HG03108 (cell line): ENCODE results near the gene GFAP.

Source experiments
- ATAC-seq: cut with Tn5 transposase; IDR thresholded peaks from one replicate; pipeline ENCODE4 v1.9.1; 2021; ENCODE audit warnings: moderate library complexity; ENCODE audit not compliant: unreplicated experiment

GFAP gene

DNA sequence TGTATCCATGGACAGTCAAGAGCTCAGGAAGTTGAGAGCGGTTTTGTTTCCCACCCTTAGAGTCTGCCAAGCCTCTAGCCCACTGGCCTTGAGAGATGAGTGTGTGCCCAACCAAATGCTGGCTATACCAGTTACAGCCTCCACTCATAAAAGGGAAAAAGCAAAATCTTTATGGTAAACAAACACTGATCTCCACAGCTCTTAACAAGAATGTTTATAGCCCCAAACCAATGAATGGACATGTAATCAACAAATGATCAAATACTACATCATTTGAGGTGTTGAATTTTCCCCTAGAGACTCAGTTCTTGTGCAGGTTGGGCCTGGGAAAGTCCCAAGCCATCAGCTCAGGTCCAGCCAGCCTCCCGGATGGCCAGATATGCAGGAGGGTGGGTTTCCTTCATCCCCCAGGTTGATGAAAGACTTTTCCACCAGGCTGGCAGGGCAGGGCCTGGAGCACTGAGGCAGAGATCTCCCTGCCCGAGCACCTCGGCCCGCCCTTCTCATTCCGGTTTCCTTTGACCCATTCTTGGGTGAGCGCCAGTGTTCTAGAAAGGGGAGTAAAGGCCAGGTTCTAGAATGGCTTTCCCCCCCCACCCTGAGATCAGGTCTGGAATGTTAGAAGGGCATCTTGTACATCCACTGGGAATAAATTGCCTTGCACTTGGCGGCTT is 12.2 kb downstream of the GFAP start:
- ATAC-seq = no peak

DNA sequence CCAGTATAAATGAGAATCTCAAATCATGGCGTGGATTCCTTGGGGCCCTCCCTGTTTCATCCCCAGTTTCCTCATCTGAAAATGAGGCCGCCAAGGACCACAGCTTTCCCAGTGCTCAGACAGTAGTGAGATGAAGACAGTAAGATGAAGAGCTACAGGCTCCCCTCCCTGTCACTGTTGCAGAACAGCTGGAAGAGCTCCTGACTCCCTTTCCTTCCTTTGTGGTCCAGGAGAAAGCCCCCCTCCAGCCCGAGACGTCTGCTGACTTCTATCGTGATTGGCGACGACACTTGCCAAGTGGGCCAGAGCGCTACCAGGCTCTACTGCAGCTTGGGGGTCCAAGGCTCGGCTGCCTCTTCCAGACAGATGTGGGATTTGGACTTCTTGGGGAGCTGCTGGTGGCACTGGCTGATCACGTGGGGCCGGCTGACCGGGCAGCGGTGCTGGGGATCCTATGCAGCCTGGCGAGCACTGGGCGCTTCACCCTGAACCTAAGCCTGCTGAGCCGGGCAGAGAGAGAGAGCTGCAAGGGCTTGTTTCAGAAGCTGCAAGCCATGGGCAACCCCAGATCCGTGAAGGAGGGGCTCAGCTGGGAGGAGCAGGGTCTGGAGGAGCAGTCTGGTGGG is 13.1 kb downstream of the GFAP start:
- ATAC-seq = no peak

DNA sequence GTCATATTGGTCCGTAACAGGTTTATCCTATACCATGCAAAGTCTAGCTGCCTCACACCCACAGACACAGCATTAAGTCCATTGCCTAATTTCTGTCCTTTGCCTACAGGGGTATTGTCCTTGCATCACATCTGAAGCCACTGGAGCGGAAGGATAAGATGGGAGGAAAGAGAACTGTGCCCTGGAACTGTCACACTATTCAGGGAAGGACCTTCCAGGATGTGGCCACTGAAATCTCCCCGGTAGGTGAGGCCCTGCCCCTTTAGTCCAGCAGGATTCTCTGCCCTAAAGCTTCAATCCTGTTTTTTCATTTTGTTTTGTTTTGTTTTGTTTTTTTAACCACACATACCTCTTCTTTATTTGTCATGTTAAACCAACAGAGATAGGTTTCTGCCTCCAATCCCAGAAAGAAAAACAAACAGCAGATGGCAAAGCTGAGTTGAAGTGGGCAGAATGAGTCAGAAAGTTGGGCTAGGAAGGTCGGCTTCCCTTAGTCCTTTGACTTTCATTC is 13.8 kb downstream of the GFAP start:
- no peak for ATAC-seq

DNA sequence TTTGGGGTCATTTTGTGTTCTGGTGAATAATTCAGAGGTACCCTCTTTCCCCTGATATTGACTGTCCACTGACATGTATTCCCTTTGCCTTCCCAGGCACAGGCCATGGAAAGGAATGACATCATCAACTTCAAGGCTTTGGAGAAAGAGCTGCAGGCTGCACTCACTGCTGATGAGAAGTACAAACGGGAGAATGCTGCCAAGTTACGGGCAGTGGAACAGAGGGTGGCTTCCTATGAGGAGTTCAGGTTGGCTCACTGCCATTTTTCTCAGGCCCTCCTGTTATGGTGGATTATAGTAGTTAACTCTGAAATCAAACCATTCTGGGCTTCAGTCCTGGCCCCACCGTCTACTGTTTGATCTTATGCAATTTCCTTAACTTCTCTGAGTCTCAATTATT is 14.4 kb downstream of the GFAP start:
- no peak for ATAC-seq

DNA sequence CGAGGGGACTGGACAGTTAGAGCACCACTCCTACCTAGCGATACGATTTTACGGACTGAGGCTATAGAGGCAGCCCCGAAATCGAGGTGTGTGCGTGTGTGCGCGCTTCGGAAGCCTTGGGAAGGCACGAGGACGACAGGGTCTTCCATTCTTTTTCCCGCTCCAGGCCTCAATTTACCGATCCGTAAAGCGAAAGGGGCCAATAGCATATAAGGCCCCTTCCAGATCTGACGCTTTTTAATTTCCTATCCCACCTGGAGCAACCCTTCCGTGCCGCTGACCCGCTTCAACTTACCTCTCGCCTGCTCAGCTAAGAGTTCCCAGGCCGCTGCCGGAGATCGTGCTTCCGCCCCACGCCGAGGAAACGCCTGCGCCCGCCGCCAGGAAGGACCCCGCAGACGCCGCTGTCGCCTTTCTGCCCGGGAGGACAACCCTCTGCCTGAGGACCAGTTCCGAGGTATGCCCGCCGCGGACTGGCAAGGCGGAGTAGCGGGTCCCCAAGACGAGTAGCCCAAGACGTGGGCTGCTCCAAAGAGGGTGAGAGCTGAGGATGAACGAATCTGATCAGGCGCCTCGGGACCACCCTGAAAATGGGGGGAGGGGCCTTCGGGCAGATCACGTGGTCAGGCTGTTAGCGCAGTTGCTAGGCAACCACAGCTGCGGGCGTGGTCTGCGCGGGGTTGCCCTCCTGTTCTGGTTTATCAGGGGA is 16.1 kb downstream of the GFAP start, which contains the start of gene EFTUD2:
EFTUD2 (minus strand) TSS at position 372 of the 709 bp plus-strand sequence. CDS start 4,924 bp downstream, outside the sequence.
- ATAC-seq = peak; percentile 67

DNA sequence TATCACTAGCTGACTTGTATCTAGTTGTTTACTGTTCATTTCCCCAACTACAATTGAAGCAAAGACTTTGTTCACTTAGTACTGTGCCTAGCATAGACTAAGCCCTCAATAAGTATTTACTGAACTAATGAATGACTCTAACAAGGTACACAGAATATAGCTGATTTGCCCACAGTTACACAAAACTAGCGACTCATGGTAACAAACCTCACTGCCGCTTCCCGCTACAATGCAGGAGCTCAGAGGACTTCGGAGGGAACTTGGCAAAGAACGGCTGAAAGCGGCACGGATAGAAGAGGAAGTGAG is 16.6 kb downstream of the GFAP start:
- ATAC-seq = no peak

DNA sequence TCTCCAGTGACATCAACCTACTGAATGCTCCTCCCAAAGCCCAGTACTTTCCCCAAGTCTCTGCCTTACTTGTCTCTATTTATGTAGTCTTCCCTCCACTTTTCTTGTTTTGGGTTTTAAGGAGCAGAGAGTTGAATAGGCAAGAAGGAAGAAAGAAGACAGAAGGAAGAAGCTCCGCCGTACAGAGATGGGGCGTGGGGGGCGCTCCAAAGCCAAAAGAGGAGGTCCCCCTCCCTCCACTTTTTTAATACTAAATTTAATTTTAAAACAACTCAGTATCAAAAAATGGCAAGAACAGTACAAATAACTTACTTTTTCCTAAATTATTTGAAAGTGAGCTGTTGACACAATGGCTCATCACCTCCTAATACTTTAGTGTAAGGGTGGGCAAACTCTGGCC is 20.7 kb downstream of the GFAP start:
- no peak for ATAC-seq

DNA sequence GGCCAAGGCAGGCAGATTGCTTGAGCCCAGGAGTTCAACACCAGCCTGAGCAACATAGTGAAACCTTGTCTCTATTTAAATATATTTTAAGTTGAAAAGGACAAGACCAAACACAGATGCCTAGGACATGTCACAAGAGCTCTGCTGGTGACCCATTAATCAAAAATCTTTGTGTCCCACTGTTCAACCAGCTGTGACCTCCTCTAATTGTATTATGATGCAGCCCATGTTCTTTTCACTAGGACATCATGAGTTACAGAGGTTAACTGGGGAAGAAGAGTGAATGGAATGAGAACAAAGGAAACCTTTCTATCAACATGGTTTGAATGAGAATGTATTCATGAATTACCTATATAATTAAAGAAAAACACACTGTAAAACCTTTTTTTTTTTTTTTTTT is 23.1 kb downstream of the GFAP start:
- ATAC-seq = no peak

DNA sequence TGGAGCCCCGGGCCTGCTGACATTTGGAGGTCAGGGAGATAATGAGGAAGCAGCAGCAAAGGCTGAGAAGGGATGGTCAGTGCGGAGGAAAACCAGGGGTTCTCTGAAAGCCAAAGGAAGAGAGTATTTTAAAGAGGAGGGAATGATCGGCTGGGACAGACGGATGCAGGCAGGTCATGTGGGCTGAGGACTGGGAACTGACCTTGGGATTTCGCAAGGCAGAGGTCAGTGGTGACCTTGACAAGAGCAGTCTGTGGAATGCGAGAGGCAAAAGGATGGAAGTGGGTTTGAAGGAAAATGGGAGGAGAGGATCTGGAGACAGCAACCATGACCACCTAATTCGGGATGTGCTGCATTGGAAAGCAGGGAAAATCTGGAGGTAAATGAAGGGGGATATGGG is 26.3 kb downstream of the GFAP start:
- no peak for ATAC-seq

DNA sequence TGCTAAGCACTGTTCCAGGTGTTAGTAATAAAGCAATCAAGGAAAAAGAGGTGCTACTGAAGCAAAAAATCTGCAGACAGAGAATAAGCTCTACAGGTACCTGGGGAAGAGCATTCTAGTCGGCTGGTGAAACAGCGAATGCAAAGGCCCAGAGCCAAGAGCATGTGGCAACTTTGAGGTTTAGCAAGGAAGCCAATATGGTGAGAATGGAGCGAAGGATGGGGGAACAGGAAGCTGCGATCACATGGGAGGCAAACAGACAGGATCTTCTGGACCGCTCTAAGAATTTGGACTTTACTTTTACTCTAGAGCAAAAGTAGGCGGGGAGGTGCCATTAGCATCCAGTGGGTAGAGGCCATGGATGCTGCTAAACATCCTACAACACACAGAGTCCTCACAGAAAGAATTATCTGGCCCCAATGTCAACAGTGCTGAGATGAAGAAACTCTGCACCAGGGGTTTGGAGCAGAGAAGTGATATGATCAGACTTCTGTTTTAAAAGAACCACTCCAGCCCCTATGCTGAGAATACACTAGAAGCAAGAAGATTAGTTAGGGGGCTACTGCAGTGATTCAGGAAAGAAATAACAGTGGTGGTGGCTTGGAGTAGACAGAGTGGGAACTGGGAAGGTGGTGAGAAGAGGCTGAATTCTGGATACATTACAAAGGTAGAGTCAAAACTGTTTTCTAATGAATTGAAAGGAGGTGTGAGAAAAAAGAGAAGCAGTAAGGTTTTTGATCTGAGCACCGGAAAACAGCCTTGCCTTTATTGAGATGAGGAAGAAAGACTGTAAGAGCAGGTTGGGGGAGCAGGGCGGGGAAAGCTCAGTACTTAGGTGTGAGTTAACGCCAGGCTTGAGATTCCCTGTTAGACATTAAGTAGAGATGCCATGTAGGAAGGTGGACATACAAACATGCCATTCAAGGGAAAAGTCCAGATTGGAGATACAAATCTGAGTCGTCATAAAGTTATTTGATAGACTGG is 27.0 kb downstream of the GFAP start:
- ATAC-seq = no peak

DNA sequence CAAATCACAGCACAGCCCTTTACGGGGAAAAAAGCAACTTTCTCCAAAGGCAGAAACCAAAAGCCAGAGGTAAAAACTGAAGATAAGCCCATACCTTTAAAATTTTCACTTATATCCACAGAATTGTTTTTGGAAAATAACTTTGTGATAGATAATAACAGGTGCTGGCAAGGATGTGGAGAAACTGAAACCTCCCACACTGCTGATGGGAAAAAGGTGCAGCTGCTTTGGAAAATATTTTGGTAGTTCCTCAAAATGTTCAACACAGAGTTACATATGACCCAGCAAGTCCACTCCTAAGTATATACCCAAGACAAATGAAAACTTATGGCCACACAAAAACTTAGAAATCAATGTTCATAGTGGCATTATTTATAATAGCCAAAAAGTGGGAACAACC is 28.3 kb downstream of the GFAP start:
- no peak for ATAC-seq

DNA sequence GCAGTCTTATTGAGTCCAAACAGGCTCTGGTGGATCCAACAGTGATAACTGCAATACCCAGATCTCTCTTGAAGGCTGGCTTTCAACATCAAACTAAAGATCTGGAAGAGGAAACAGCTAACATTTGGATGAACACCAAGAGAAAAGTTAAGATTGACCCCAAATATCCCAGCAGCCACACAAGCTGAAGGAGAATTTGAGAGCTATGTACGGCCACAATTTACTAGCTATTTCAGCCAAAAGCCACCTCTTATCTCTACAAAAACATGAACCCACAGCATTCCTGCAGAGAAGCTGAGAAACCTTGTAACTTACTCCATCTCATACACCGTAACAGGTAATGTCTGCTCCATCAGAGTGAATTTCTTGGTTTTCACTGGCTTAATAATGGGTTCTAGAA is 30.4 kb downstream of the GFAP start:
- ATAC-seq = no peak

DNA sequence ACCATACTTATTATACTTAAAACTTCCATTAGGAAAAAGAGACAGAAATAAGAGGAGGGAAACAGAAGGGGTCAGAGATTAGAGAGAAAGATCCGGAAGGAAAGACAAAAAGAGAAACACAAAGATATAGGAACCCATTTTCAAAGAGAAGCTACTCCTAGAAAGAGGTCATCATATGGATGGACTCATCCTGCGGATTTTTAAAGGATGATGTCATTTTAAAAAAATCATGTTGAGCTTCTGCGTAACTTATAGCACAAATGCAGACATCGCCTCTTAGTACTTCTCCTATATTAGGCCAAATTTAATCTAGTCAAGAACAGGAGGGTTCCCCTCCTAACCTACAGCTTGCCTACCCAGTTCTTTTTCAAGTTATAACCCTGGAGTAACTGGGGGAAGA is 34.2 kb downstream of the GFAP start:
- no peak for ATAC-seq

DNA sequence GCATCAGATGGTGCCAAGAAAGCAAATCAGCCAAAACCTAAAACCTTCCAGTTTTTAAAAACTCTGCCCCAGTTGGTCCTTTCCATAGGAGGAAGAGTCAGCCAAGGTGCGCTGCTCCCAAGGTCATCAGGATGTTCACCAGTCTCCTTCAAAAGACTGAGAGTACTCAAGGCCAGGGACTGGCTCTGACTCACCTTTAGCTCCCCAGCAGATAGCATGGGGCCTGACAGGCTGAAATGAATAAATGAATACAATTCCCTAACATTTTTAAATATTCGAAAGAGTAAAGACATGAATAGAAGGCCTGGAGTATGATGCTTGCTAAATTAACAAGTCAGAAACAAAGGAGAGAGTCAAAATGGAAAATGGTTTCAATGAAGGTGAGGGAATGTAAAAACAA is 35.2 kb downstream of the GFAP start:
- no peak for ATAC-seq

DNA sequence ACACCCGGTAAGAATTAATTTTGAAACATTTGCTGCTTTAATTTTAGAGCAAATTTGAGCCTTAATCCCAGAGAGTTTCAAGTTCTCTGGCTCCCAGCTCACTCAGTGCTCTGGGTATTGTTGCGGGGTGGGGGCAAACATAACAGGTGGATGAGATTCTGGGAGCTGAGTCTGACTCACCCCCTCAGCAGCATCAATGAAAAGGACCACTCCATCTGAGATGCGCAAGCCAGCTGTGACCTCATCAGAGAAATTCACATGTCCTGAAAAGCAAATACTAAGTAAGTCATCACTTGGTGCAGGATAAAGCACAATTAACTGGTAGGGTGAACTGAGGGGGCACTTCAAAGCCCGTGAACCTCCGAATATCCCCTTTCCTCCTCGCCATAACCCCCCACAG is 35.9 kb downstream of the GFAP start:
- ATAC-seq = no peak

DNA sequence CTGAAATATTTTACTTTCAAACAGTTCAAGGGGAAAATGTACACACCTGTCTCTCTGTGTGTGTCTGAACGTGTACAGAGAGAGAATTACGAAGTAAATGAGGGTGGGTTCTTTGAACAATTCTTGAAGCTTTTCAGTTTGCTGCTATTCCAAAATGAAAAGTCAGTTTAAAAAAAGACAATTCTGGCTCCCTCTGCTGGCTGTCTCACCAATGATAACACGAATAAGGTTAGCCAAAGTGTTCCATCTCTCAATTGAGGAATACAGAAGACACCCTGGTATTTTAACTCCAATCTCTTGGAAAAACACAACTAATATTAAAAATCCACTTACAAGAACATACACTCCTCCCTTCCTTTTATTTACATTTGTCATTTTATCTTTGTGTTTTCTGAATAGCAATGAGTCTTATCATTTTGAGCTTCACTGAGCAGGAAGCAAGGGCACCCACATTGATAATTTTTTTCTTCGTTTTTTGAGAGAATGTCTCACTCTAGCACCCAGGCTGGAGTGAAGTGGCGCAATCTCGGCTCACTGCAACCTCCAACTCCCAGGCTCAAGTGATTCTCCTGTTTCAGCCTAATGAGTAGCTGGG is 36.6 kb downstream of the GFAP start:
- no peak for ATAC-seq

DNA sequence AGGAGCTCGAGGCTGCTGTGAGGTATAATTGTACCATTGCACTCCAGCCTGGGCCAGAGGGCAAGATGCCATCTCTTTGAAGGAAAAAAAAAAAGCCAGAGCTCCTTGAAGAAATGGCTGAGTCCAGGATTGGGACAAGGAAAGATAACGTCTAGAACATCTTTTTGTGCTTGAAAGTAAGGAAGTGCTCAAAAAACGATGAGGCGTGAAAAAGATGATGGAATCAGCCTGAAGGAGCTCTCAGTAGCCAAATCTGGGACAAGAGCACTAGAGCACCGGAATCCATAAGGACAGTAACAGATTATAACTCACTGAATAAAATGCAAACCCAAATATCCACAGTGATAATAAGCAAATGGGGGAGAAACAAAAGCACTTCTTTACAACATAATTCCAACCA is 38.2 kb downstream of the GFAP start:
- ATAC-seq = no peak

DNA sequence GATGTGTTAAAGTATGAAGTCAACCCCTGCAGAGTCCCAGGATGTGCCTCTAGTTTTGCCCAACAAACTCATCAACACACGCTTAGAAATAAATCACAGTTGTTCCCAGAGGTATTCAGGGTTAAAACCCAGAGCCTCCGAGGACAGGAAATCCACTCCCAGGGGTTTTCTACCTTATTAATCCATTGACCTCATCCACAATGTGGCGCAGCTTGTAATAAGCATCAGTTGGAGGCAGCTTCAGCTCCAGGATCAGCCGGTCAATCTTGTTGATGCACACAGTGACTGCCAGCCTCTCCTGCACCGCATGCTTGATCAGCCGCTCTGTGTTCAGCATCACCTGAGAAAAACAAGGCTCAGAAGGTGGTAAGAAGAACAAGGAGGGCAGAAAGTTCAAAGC is 39.5 kb downstream of the GFAP start:
- ATAC-seq = no peak

DNA sequence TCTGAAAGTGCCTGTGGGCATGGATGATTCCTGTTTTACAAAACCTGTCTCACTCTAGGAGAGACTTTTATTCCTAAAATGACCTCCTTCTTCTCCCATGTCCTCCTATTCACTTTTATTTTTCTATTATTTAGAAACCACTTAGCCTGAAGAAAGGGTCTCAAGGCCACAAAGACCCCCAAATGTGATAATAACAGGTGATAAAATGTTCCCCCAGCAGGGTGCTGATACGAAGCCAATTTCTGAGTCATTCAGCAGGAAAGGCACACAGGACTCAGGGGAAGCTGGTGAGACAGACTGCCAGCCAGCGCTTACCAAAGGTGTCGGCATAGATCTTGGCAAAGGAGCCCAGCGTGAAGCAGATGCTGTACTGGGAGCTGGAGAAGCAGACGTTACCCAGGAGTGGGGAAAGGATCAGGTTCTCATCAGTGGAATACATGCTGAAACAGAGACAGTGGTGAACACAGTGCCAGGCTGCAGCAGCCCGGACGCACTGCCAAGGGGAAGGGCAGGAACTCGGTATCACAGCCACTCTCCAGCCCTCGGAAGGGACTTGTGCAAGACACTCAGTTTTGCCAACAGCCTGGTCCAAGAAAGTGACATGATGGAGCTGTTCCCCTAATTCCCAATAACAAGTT is 43.0 kb downstream of the GFAP start:
- no peak for ATAC-seq

DNA sequence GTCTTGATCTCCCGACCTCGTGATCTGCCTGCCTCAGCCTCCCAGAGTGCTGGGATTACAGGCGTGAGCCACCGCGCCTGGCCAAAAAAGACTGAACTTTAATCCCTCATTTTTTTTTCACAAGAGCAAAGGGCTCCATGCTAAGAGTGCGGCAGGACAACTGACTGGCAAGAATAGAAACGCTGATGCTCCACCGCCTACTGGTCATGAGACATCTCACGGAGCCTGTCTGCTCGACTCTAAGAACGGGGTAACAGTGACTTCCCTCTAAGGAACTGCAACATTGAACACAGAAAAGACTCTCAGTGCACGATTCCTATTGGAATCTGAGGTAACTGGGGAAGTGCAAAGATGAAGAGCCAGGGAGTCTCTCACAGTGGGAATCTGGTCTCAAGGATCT is 43.7 kb downstream of the GFAP start:
- no peak for ATAC-seq
